Panc1 (cell line): Measurements from ENCODE around the gene PDZK1IP1. TPM values are rescaled to one million over a fixed set of nuclear protein-coding genes. Genes with fewer than 3 reads are reported as not detected.
"Not testable (repeated sequence)": the region's sequence is repeated elsewhere in the genome, so short reads cannot be mapped to it uniquely, and the experiment has no call there.

Experiments used
- ATAC-seq: fragments of 200-7000 bp; cut with Tn5 transposase; 2 replicates; pipeline ENCODE4 v1.9.1; 2020; ENCODE audit warnings: mild to moderate bottlenecking, moderate library complexity
- BruUV-seq: library from RNA; stranded (reverse); fragments of 400-500 nt; replicated peaks from 2 replicates; lab custom pipeline; 2021; lab: Mats Ljungman, UMichigan
- CTCF ChIA-PET: fragments of 300-600 bp; sonication (Branson Sonifier 250); formaldehyde crosslinking; loops from one replicate; lab custom pipeline; 2022; ENCODE audit warnings: antibody characterized with exemption; lab: Charles Lee
- POLR2A ChIA-PET: fragments of 300-600 bp; sonication (Branson Sonifier 250); formaldehyde crosslinking; loops from one replicate; lab custom pipeline; 2022; ENCODE audit warnings: antibody characterized with exemption; lab: Charles Lee
- DNase-seq: peaks from one replicate; pipeline ENCODE4 v3.0.0-alpha.2; 2010; ENCODE audit warnings: low read depth, low spot score
- H3K27ac ChIP-seq: 2 replicates; pipeline ENCODE4 v1.5.1; 2011; ENCODE audit warnings: mild to moderate bottlenecking, low read length, inconsistent platforms
- H3K27me3 ChIP-seq: fragments of 200-500 bp; sonication (Bioruptor generic); 2 replicates; pipeline ENCODE4 v1.6.0; 2014; ENCODE audit warnings: low read length, inconsistent platforms; ENCODE audit not compliant: control insufficient read depth, insufficient read depth
- H3K36me3 ChIP-seq: fragments of 200-500 bp; sonication (Bioruptor generic); 2 replicates; pipeline ENCODE4 v1.5.1; 2014; ENCODE audit warnings: inconsistent platforms, mild to moderate bottlenecking, low read length, moderate library complexity; ENCODE audit not compliant: control insufficient read depth, insufficient read depth
- H3K4me1 ChIP-seq: 2 replicates; pipeline ENCODE4 v1.5.1; 2011; ENCODE audit warnings: inconsistent platforms, mild to moderate bottlenecking, low read length, moderate library complexity; ENCODE audit not compliant: control insufficient read depth, insufficient read depth
- H3K4me3 ChIP-seq, 2 experiments: 2 replicates each; pipeline ENCODE4 v1.5.1; 2011 to 2012; ENCODE audit warnings: low read depth in 2 of 2, low read length in 2 of 2, mild to moderate bottlenecking in 2 of 2, inconsistent platforms in 1 of 2, moderate library complexity in 1 of 2
- H3K9me3 ChIP-seq: fragments of 200-500 bp; sonication (Bioruptor generic); 2 replicates; pipeline ENCODE4 v1.5.1; 2014; ENCODE audit warnings: low read depth, mild to moderate bottlenecking, inconsistent platforms, low read length, moderate library complexity; ENCODE audit not compliant: control insufficient read depth, insufficient read depth
- POLR2AphosphoS5 ChIP-seq: IDR thresholded peaks from 2 replicates; pipeline ENCODE4 v1.6.1; 2012; ENCODE audit warnings: mild to moderate bottlenecking, low read depth, low read length, moderate library complexity
- SIN3A ChIP-seq: IDR thresholded peaks from 2 replicates; pipeline ENCODE4 v1.6.1; 2012; ENCODE audit warnings: low read depth, mild to moderate bottlenecking, low read length, moderate library complexity, borderline replicate concordance; ENCODE audit not compliant: insufficient read depth
- TCF7L2 ChIP-seq: IDR thresholded peaks from 2 replicates; pipeline ENCODE4 v1.6.1; 2011; ENCODE audit warnings: mild to moderate bottlenecking, low read depth, low read length, inconsistent platforms
- in situ Hi-C: cut with HindIII; loops from 2 replicates; pipeline ENCODE4 v1.10.0; 2016; ENCODE audit warnings: low sequenced_read_pairs, low pct_unique_long_range_greater_than_20kb
- intact Hi-C: fragments of 100-400 bp; cut with micrococcal nuclease; formaldehyde crosslinking; loops from one replicate; pipeline ENCODE4 v1.10.0; 2022; ENCODE audit not compliant: unreplicated experiment
- total RNA-seq: library from RNA; stranded (reverse); gene quantifications from one replicate; pipeline ENCODE4 v1.2.1, GENCODE V29; 2021; ENCODE audit not compliant: unreplicated experiment
- TF ChIP-seq, protein P1 (sequence below), 2 experiments: IDR thresholded peaks; 2 replicates each; pipeline ENCODE4 v1.6.1; 2011 to 2012; ENCODE audit warnings: low read depth in 2 of 2, control low read depth in 1 of 2, low read length in 1 of 2, mild to moderate bottlenecking in 1 of 2, moderate library complexity in 1 of 2; ENCODE audit not compliant: insufficient read depth in 1 of 2
- TF ChIP-seq, protein P2 (sequence below): fragments of 450-650 bp; IDR thresholded peaks from 2 replicates; pipeline ENCODE4 v1.5.1; 2017; ENCODE audit warnings: mild to moderate bottlenecking

Gene PDZK1IP1
- total RNA-seq, 1 experiment from 2014 or later, result not detected

DNA sequence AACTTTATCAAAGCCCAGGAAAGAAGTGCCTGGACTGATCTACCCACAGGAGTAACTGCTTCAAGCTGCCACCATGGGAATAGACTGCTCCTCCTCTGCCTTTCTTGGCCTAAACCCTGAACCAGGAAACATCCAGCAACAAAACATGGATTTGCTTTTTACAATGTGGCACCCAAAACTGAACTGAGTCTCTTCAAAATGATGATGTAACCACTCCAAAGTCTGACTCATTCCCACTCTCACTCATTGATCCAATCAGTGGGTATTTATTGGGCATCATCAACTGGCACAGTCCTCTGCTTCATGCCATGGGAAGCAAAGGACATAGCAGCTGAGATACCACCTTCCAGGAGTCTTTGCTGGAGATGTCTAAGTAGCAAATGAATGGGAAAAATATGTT is 29.1 kb downstream of the PDZK1IP1 start:
- BruUV-seq, result no TSS peak
- TF ChIP-seq TCF7L2, result no peak
- TF ChIP-seq, protein P1, sequence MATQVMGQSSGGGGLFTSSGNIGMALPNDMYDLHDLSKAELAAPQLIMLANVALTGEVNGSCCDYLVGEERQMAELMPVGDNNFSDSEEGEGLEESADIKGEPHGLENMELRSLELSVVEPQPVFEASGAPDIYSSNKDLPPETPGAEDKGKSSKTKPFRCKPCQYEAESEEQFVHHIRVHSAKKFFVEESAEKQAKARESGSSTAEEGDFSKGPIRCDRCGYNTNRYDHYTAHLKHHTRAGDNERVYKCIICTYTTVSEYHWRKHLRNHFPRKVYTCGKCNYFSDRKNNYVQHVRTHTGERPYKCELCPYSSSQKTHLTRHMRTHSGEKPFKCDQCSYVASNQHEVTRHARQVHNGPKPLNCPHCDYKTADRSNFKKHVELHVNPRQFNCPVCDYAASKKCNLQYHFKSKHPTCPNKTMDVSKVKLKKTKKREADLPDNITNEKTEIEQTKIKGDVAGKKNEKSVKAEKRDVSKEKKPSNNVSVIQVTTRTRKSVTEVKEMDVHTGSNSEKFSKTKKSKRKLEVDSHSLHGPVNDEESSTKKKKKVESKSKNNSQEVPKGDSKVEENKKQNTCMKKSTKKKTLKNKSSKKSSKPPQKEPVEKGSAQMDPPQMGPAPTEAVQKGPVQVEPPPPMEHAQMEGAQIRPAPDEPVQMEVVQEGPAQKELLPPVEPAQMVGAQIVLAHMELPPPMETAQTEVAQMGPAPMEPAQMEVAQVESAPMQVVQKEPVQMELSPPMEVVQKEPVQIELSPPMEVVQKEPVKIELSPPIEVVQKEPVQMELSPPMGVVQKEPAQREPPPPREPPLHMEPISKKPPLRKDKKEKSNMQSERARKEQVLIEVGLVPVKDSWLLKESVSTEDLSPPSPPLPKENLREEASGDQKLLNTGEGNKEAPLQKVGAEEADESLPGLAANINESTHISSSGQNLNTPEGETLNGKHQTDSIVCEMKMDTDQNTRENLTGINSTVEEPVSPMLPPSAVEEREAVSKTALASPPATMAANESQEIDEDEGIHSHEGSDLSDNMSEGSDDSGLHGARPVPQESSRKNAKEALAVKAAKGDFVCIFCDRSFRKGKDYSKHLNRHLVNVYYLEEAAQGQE (IDR thresholded peaks at IDR 0.05; ENCODE audit: insufficient read depth in 1 of 2, low read depth in 2 of 2, low read length in 1 of 2), result no peak
- TF ChIP-seq, protein P2, sequence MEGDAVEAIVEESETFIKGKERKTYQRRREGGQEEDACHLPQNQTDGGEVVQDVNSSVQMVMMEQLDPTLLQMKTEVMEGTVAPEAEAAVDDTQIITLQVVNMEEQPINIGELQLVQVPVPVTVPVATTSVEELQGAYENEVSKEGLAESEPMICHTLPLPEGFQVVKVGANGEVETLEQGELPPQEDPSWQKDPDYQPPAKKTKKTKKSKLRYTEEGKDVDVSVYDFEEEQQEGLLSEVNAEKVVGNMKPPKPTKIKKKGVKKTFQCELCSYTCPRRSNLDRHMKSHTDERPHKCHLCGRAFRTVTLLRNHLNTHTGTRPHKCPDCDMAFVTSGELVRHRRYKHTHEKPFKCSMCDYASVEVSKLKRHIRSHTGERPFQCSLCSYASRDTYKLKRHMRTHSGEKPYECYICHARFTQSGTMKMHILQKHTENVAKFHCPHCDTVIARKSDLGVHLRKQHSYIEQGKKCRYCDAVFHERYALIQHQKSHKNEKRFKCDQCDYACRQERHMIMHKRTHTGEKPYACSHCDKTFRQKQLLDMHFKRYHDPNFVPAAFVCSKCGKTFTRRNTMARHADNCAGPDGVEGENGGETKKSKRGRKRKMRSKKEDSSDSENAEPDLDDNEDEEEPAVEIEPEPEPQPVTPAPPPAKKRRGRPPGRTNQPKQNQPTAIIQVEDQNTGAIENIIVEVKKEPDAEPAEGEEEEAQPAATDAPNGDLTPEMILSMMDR, result no peak
- TF ChIP-seq POLR2AphosphoS5, result no peak
- no peak for TF ChIP-seq SIN3A
- DNase-seq (no peak), ATAC-seq (no peak)
- Histone ChIP-seq H3K27me3 (no peaks in the 10 kb centered on the region), H3K36me3 (no peaks in the 10 kb centered on the region), H3K4me3 (no peak overlapping the region), H3K9me3 (no peaks in the 10 kb centered on the region), H3K27ac (no peak overlapping the region), H3K4me1 (no peaks in the 10 kb centered on the region)
- in situ Hi-C loops, result no loop called here
- POLR2A ChIA-PET, result no interaction called here
- CTCF ChIA-PET, result no interaction called here
- intact Hi-C loops, result no loop called here

DNA sequence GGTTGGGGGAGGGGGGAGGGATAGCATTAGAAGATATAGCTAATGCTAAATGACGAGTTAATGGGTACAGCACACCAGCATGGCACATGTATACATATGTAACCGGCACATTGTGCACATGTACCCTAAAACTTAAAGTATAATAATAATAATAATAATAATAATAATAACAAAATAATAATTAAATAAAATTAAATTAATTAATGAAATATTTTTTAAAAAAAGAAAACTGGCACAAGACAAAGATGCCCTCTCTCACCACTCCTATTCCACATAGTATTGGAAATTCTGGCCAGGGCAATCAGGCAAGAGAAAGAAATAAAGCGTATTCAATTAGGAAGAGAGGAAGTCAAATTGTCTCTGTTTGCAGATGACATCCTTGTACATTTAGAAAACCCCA is 31.9 kb downstream of the PDZK1IP1 start:
- intact Hi-C loops, H3K9me3 ChIP-seq, BruUV-seq, H3K4me1 ChIP-seq, CTCF ChIA-PET, H3K27ac ChIP-seq, in situ Hi-C loops, H3K36me3 ChIP-seq, ATAC-seq, H3K27me3 ChIP-seq, POLR2A ChIA-PET, H3K4me3 ChIP-seq, DNase-seq: not testable (repeated sequence)

GRCh38 chr1:47156457-47156856 is 33.4 kb downstream of the PDZK1IP1 start:
- CTCF ChIA-PET, H3K4me3 ChIP-seq, intact Hi-C loops, H3K27me3 ChIP-seq, H3K9me3 ChIP-seq, DNase-seq, BruUV-seq, H3K27ac ChIP-seq, in situ Hi-C loops, H3K4me1 ChIP-seq, H3K36me3 ChIP-seq, ATAC-seq: not testable (repeated sequence)
- POLR2A ChIA-PET, result interaction anchor here (0.6 kb wide), 1 partner anchor 100 kb away, joined by 3 read pairs; no protein-coding TSS in a partner anchor

- CTCF ChIA-PET, H3K27me3 ChIP-seq, POLR2A ChIA-PET, H3K9me3 ChIP-seq, H3K36me3 ChIP-seq, H3K4me1 ChIP-seq, BruUV-seq, ATAC-seq, intact Hi-C loops, in situ Hi-C loops, H3K4me3 ChIP-seq, H3K27ac ChIP-seq, DNase-seq: not testable (repeated sequence)
These were observed 40.7 kb downstream of the PDZK1IP1 start for GRCh38 chr1:47149162-47149561.
